Measurements from ENCODE around the gene TSSK6. TPM values are rescaled to one million over a fixed set of nuclear protein-coding genes. Genes with fewer than 3 reads are reported as not detected.

The TSSK6 gene
- total RNA-seq (2014; rRNA removed; shearing (Covaris generic)): 1.8 and 3.1 TPM in 2 replicates

GRCh38 chr19:19514881-19515641 lies at the start of gene TSSK6:
TSS of gene TSSK6 (minus strand) at chr19:19515548. CDS start at chr19:19515427, 121 bp downstream.
- DNase-seq (ENCODE audit: low read depth): no peak

- DNase-seq (ENCODE audit: low read depth): no peak
These were observed 48.0 kb upstream of the TSSK6 start for GRCh38 chr19:19563348-19563848.

- DNase-seq (ENCODE audit: low read depth): no peak
These were observed 47.5 kb upstream of the TSSK6 start for GRCh38 chr19:19562665-19563347.

- DNase-seq (ENCODE audit: low read depth): no peak
These were observed 46.8 kb upstream of the TSSK6 start for GRCh38 chr19:19561946-19562664.

GRCh38 chr19:19559931-19560330 lies 44.6 kb upstream of the TSSK6 start:
- no peak for DNase-seq (ENCODE audit: low read depth)

GRCh38 chr19:19558636-19559035 lies 43.3 kb upstream of the TSSK6 start:
- no peak for DNase-seq (ENCODE audit: low read depth)

GRCh38 chr19:19558055-19558454 lies 42.7 kb upstream of the TSSK6 start:
- DNase-seq (ENCODE audit: low read depth): no peak

GRCh38 chr19:19554074-19555023 lies 39.0 kb upstream of the TSSK6 start:
- DNase-seq (ENCODE audit: low read depth): peak; percentile 62

- no peak for DNase-seq (ENCODE audit: low read depth)
These were observed 38.3 kb upstream of the TSSK6 start for GRCh38 chr19:19553670-19554069.

GRCh38 chr19:19552798-19553197 lies 37.5 kb upstream of the TSSK6 start:
- DNase-seq (ENCODE audit: low read depth): peak; percentile 50

GRCh38 chr19:19551853-19552192 lies 36.5 kb upstream of the TSSK6 start:
- DNase-seq (ENCODE audit: low read depth): no peak

- no peak for DNase-seq (ENCODE audit: low read depth)
These were observed 35.9 kb upstream of the TSSK6 start for GRCh38 chr19:19550972-19551852.

- peak; percentile 43 for DNase-seq (ENCODE audit: low read depth)
These were observed 35.2 kb upstream of the TSSK6 start for GRCh38 chr19:19550485-19550929.

GRCh38 chr19:19549804-19550464 lies 34.6 kb upstream of the TSSK6 start:
- no peak for DNase-seq (ENCODE audit: low read depth)

- no peak for DNase-seq (ENCODE audit: low read depth)
These were observed 33.8 kb upstream of the TSSK6 start for GRCh38 chr19:19548915-19549759.

GRCh38 chr19:19547674-19548336 lies 32.5 kb upstream of the TSSK6 start:
- no peak for DNase-seq (ENCODE audit: low read depth)

GRCh38 chr19:19546751-19547162 lies 31.4 kb upstream of the TSSK6 start:
- no peak for DNase-seq (ENCODE audit: low read depth)

- no peak for DNase-seq (ENCODE audit: low read depth)
These were observed 30.4 kb upstream of the TSSK6 start for GRCh38 chr19:19545707-19546106.

Measured in Daoy (cell line).